ENCODE data around the gene PTPRN2.

DNA sequence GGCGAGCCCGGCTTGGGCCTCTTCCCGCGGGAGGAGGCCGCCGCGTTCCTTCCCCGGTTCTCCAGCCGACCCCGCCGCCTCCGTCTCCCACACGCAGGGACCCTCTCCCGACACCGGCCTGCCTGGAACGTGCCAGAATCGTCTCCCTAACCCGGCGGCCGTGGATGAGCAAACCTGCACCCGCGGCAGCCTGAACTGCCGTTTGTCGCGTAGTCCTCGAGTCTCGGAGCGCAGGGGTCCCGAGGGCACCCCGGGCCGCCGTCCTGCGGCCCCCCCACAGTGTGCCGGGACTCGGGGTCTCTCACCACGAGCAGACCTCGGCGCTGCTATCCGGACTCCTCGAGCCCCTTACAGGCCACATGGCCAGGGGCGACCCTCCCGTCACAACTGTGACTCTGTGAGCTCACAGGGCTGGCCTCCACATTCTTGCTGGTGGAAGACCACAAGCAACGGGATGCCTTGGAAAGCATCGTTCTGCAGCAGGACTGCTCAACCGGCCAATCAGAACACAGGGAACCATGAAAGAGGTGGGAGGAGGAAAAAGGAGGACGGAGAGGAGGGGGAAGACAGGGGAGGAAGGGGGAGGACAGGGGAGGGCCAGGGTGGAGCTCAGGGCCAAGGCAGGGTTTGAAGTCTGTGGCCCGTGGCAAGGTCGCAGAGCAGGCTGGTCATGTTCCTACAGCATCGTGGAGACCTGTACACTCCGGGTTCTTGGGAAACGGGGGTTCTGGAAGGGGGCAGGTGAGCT is 973.9 kb downstream of the PTPRN2 start:
- no peak for TF ChIP-seq CTCF (IDR thresholded peaks at IDR 0.05; ENCODE audit: low read depth, low read length)
- peak; percentile 30 for TF ChIP-seq POLR2A (IDR thresholded peaks at IDR 0.05; ENCODE audit: extremely low read depth, insufficient read length)
- peak; percentile 79; the same call in 1 of the 2 replicates for TF ChIP-seq MAX (IDR thresholded peaks at IDR 0.05; ENCODE audit: low read depth, low read length)
